GM12873 (cell line): Measurements from ENCODE around the gene CTNNBL1.

ENCODE experiments used
- TF ChIP-seq, protein P1 (sequence below): IDR thresholded peaks from 2 replicates; pipeline ENCODE4 v1.5.1; 2012; ENCODE audit warnings: low read depth, mild to moderate bottlenecking, moderate library complexity, low read length, control low read depth; ENCODE audit not compliant: insufficient read depth; ENCODE audit errors: missing control alignments

CTNNBL1 gene

DNA sequence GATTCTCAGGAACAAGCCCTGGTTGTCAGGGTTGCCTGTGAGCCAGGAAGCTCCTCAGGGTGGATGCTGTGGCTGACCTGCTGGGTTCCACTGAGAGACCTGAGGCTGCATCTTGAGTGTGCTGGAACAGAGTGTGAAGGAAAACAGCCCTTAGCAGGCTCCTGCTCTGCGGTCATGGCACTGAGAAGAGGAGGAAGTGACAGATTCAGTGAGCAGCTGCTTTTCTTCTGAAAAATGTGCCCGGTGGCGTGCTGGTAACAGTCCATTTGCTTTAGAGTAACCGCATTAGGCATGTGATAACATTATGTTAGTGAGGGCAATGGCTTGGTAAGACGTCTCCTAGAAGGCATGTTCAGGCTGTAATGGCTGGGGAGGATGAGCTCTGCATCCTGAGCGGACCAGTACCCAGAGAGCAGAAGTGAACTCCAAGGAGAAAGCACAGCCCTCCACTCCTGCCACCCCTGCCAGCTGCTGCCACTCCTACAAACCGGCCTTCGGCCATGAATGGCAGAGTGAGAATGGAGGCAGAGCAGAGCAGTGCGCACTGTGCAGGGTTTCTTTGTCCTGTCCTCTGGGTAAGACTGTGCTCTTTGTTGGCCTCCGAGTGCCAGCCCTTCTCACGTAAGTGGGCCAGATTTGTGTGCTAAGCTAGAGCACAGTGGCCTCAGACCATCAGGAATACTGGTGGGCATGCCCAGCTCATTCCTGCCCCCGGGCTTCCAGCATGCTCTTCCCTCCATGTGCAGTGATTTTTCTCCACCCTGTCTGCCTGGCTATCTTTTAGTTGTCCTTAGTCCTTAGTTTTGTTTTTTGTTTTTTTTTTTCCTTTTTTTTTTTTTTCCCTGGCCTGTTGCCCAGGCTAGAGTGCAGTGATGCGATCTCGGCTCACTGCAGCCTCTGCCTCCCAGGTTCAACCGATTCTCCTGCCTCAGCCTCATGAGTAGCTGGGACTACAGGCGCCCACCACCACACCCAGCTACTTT, 111.0 kb downstream of the CTNNBL1 start:
- TF ChIP-seq, protein P1, sequence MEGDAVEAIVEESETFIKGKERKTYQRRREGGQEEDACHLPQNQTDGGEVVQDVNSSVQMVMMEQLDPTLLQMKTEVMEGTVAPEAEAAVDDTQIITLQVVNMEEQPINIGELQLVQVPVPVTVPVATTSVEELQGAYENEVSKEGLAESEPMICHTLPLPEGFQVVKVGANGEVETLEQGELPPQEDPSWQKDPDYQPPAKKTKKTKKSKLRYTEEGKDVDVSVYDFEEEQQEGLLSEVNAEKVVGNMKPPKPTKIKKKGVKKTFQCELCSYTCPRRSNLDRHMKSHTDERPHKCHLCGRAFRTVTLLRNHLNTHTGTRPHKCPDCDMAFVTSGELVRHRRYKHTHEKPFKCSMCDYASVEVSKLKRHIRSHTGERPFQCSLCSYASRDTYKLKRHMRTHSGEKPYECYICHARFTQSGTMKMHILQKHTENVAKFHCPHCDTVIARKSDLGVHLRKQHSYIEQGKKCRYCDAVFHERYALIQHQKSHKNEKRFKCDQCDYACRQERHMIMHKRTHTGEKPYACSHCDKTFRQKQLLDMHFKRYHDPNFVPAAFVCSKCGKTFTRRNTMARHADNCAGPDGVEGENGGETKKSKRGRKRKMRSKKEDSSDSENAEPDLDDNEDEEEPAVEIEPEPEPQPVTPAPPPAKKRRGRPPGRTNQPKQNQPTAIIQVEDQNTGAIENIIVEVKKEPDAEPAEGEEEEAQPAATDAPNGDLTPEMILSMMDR = no peak

GRCh38 chr20:37807471-37808232, 113.8 kb downstream of the CTNNBL1 start:
- TF ChIP-seq, protein P1 = no peak

DNA sequence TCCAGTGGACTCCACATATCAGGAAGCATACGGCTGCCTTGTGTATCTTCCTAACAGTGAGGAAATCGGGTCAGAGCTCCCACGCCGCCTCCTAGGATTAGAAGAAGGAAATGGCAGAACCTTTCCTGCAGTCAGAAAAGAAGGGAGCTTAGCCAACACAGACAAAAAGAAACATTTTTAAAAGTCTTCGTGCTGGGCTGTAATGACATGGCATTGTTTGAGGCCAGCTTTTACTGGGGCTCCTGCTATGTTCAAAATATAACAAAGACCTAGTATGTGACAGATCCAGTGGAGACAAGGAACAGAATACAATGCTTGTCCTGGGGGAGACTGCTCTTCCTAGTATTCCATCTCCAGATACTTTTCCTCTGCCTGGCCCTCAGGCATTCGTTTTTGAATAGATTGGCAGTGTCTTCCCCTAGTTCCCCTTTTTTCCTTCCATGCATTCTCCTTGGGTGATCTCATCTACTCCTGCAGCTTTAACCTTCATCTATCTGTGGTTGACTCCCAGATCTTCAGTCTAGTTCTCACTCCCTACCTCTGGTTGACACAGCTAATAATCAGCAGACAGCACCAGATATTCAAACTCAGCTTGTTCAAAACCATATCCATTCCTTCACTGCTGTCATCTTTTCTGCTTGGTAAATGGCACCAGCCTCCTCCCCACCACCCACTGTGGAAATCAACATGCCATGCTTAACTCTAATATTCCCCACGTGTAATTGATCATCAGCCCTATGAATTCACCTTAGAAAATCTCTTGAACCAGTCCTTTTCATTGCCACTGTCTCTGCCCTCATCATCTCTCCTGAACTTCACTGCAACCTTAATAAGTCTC, 114.6 kb downstream of the CTNNBL1 start:
- TF ChIP-seq, protein P1 = no peak

DNA sequence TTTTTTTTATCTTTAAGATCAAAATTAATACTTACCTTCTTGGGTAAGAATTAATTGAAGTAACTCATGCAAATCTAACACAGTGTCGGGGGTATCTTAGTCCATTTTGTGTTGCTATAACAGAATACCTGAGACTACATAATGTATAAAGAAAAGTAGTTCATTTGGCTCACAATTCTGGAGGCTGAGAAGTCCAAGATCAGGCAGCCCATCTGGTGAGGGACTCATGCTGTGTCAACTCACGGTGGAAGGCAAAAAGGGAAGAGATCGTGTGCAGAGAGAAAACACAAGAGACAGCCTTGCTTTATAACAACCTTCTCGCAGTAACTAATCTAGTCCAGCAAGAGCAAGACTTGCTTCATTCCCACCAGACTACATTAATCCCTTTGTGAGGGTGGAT, 116.2 kb downstream of the CTNNBL1 start:
- TF ChIP-seq, protein P1 = no peak

DNA sequence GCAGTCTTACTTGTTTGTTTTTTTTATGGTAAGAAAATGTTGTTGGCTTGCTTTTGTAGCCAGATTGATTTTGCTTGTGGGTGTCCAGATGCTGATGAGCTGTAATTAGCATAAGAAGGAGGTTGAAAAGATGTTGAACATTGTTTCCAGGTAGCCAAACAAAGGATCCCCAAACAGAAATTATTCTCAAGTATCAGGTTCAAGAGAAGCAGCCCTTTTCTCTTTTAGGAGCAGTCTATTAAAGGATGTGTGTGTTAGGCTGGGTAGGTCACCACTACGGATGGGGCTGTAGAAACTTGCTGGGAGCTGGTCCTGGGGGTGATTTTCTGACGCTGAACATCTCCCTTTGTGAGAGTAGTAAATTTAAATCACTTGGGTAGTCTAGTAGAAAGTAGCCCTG, 122.2 kb downstream of the CTNNBL1 start:
- TF ChIP-seq, protein P1 = no peak

- TF ChIP-seq, protein P1 = no peak
Measured at GRCh38 chr20:37816726-37817125, 122.9 kb downstream of the CTNNBL1 start.

- TF ChIP-seq, protein P1 = no peak
Measured at GRCh38 chr20:37821696-37822095, 127.9 kb downstream of the CTNNBL1 start.
